HCT116 (cell line): ENCODE results near the gene PGS1. TPM values are rescaled to one million over a fixed set of nuclear protein-coding genes. Genes with fewer than 3 reads are reported as not detected.

Experiments
- ATAC-seq: fragments of 200-7000 bp; cut with Tn5 transposase; 2 replicates; pipeline ENCODE4 v1.9.1; 2020; ENCODE audit warnings: mild to moderate bottlenecking, moderate library complexity
- BruUV-seq: library from RNA; stranded (reverse); fragments of 400-500 nt; replicated peaks from 2 replicates; lab custom pipeline; 2021; lab: Mats Ljungman, UMichigan
- CTCF ChIA-PET: fragments of 300-600 bp; sonication (Branson Sonifier 250); formaldehyde crosslinking; loops from one replicate; lab custom pipeline; 2021; ENCODE audit warnings: antibody characterized with exemption; lab: Charles Lee
- POLR2A ChIA-PET: fragments of 300-600, 350-600 bp; sonication (Branson Sonifier 250); formaldehyde crosslinking; loops from one replicate; lab custom pipeline; 2021; ENCODE audit warnings: antibody characterized with exemption; lab: Charles Lee
- RAD21 ChIA-PET, 2 experiments: fragments of 300-600 bp; sonication (Branson Sonifier 250); formaldehyde crosslinking; loops; one replicate each; lab custom pipeline; 2023; ENCODE audit warnings: low total read pairs in 2 of 2; ENCODE audit not compliant: uncharacterized antibody in 2 of 2, unreplicated experiment in 2 of 2, low non-redundant PET in 1 of 2; lab: Charles Lee
- DNase-seq: peaks from one replicate; pipeline ENCODE4 v3.0.0-alpha.2; 2010; ENCODE audit warnings: low read depth, low spot score
- H2AFZ ChIP-seq: fragments of 200-600 bp; shearing (Covaris generic), sonication (generic); 2 replicates; pipeline ENCODE4 v1.6.1; 2017; ENCODE audit warnings: low read depth, mixed run types, mixed read lengths, antibody characterized with exemption, low read length; ENCODE audit not compliant: poor library complexity, severe bottlenecking
- H3K27ac ChIP-seq: 2 replicates; pipeline ENCODE4 v1.5.1; 2012; ENCODE audit warnings: low read depth, low read length
- H3K27me3 ChIP-seq: fragments of 200-600 bp; sonication (generic); 2 replicates; pipeline ENCODE4 v1.6.1; 2016; ENCODE audit warnings: mixed run types, low read length, mixed read lengths; ENCODE audit not compliant: insufficient read depth
- H3K36me3 ChIP-seq, 2 experiments: fragments of 200-500 bp in 1 of 2; fragments of 200-600 bp in 1 of 2; sonication (Bioruptor generic) in 1 of 2; sonication (generic) in 1 of 2; 2 replicates each; pipeline versions ENCODE4 v1.5.1 to v1.6.1; 2014 to 2016; ENCODE audit warnings: low read length in 2 of 2, inconsistent platforms in 1 of 2, mixed read lengths in 1 of 2, mixed run types in 1 of 2; ENCODE audit not compliant: insufficient read depth in 2 of 2, control insufficient read depth in 1 of 2
- H3K4me1 ChIP-seq, 2 experiments: fragments of 200-600 bp in 1 of 2; sonication (generic) in 1 of 2; 2 replicates each; pipeline versions ENCODE4 v1.5.1 to v1.6.1; 2012 to 2017; ENCODE audit warnings: low read length in 2 of 2, inconsistent platforms in 1 of 2, mild to moderate bottlenecking in 1 of 2, mixed read lengths in 1 of 2, mixed run types in 1 of 2, moderate library complexity in 1 of 2; ENCODE audit not compliant: insufficient read depth in 2 of 2, control insufficient read depth in 1 of 2
- H3K4me2 ChIP-seq: fragments of 200-600 bp; sonication (generic); 2 replicates; pipeline ENCODE4 v1.6.1; 2017; ENCODE audit warnings: mixed run types, low read length, mixed read lengths
- H3K4me3 ChIP-seq, 2 experiments: fragments of 200-600 bp in 1 of 2; sonication (generic) in 1 of 2; replicated peaks in 1 of 2; 2 replicates each; pipeline ENCODE4 v1.5.1; 2011 to 2016; ENCODE audit warnings: low read length in 2 of 2, control low read depth in 1 of 2, low read depth in 1 of 2, mild to moderate bottlenecking in 1 of 2, mixed read lengths in 1 of 2, mixed run types in 1 of 2
- H3K79me2 ChIP-seq: fragments of 200-600 bp; sonication (generic); 2 replicates; pipeline ENCODE4 v1.6.1; 2017; ENCODE audit warnings: mild to moderate bottlenecking, mixed run types, low read length, moderate library complexity, mixed read lengths; ENCODE audit not compliant: insufficient read depth
- H3K9ac ChIP-seq: fragments of 200-600 bp; sonication (generic); 2 replicates; pipeline ENCODE4 v1.6.1; 2016; ENCODE audit warnings: low read length, mixed read lengths
- H3K9me2 ChIP-seq: fragments of 200-600 bp; sonication (generic), shearing (Covaris generic); 2 replicates; pipeline ENCODE4 v1.6.1; 2017; ENCODE audit warnings: mixed run types, mild to moderate bottlenecking, moderate library complexity; ENCODE audit not compliant: insufficient read depth
- H3K9me3 ChIP-seq, 2 experiments: fragments of 200-500 bp in 1 of 2; fragments of 200-600 bp in 1 of 2; sonication (Bioruptor generic) in 1 of 2; sonication (generic) in 1 of 2; 2 replicates each; pipeline ENCODE4 v1.6.1; 2014 to 2017; ENCODE audit warnings: low read length in 2 of 2, mixed read lengths in 2 of 2, inconsistent platforms in 1 of 2, low read depth in 1 of 2, mild to moderate bottlenecking in 1 of 2, mixed run types in 1 of 2, moderate library complexity in 1 of 2; ENCODE audit not compliant: control insufficient read depth in 1 of 2, insufficient read depth in 1 of 2
- H4K20me1 ChIP-seq: fragments of 200-600 bp; sonication (generic), shearing (Covaris generic); 2 replicates; pipeline ENCODE4 v1.6.1; 2017; ENCODE audit warnings: mixed run types, mild to moderate bottlenecking, moderate library complexity; ENCODE audit not compliant: insufficient read depth
- CBX3 ChIP-seq: IDR thresholded peaks from 2 replicates; pipeline ENCODE4 v1.6.1; 2012; ENCODE audit warnings: low read depth
- ELF1 ChIP-seq: IDR thresholded peaks from 2 replicates; pipeline ENCODE4 v1.6.1; 2012; ENCODE audit warnings: low read depth, borderline replicate concordance
- EZH2phosphoT487 ChIP-seq: fragments of 200-600 bp; IDR thresholded peaks from 2 replicates; pipeline ENCODE4 v1.6.1; 2018; ENCODE audit warnings: antibody characterized with exemption, borderline replicate concordance
- SIN3A ChIP-seq: IDR thresholded peaks from 2 replicates; pipeline ENCODE4 v1.6.1; 2012; ENCODE audit warnings: low read depth
- SP1 ChIP-seq: IDR thresholded peaks from 2 replicates; pipeline ENCODE4 v1.6.1; 2012; ENCODE audit warnings: low read depth
- YY1 ChIP-seq: IDR thresholded peaks from 2 replicates; pipeline ENCODE4 v1.6.1; 2011; ENCODE audit warnings: low read length, low read depth, moderate library complexity, mild to moderate bottlenecking; ENCODE audit not compliant: insufficient replicate concordance; ENCODE audit errors: extremely low read depth
- intact Hi-C: fragments of 100-400 bp; cut with micrococcal nuclease; formaldehyde crosslinking; loops from 2 replicates; pipeline ENCODE4 v1.10.0; 2022
- total RNA-seq: library from RNA; stranded (reverse); gene quantifications from one replicate; pipeline ENCODE4 v1.2.1, GENCODE V29; 2021; ENCODE audit not compliant: unreplicated experiment
- TF ChIP-seq, protein P1 (sequence below): IDR thresholded peaks from 2 replicates; pipeline ENCODE4 v1.6.1; 2012

The PGS1 gene
- total RNA-seq, 1 experiment from 2014 or later: 44.4 TPM

DNA sequence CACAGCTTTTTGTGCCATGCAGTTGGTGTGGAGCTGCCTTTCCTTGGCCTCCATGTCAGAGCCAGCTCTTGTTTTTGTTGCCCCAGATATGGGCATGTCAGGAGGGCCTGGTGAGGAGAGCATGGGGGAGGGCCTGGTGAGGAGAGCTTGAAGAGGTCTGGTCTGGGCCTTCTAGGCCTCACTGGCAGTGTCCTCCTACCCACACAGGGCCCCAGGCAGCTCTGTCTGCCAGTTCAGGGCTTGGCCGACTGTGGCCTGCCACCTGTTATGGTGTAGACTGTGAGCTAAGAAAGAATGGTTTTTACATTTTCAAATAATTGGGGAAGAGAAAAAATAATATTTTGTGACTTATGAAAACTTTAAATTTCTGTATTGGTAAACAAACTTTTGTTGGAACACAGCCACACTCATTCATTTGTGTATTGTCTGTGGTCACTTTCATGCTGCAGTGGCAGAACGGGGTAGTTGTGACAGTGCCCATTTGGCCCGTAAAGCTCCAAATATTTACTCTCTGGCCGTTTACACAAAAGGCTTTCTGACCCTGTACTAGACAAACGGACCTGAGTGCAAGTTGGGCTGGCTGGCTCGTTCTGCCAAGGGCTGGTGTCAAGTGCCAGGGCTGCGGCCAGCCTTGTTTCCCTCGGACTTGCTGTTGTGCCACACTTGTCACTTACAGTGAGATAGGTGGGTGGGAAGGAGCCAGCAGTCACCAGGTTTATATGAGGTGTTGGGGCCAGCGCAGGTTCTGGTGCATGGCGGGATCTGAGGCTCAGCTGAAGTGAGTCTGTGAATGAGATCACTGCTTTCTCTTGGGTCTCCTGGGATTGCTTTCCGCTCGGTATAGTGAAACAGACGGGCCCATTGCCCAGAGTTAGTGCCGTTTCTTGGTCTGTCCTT lies 18.2 kb downstream of the PGS1 start (continued):
- no peak for TF ChIP-seq YY1

DNA sequence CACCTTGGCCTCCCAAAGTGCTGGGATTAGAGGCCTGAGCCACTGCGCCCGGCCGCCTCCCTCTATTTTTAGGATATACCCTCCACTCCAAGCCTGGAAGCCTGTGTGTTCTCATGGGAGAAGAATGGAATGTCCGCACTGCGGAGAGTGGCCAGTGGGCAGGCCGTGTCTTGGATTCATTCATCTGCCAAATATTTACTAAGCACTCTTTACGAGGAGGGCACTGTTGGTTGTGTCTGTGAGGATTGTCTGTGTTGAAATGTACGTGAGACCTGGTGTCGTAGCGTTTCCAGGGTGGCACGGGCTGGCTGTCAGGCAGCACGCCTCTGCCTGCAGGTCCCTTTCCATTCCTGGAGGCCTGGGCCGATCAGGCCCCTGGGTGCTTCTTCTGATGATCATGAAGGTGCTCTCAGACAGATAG lies 19.2 kb downstream of the PGS1 start:
- ChIA-PET POLR2A (no interaction called here), CTCF (no interaction called here), RAD21 (no interaction called here)
- Histone ChIP-seq H4K20me1 (peaks cover 3% of the 10 kb centered on the region; the same call in 1 of the 2 replicates), H3K9ac (no peak overlapping the region), H3K4me1 (peaks cover 0 to under 1% of the 10 kb centered on the region in 2 experiments; a peak in 1 of 4 replicates), H3K4me3 (no peak overlapping the region), H3K36me3 (peaks cover 44 to 64% of the 10 kb centered on the region in 2 experiments; a peak in 2 of 4 replicates), H2AFZ (no peak overlapping the region), H3K4me2 (no peak overlapping the region), H3K27me3 (no peaks in the 10 kb centered on the region), H3K79me2 (peaks cover 48% of the 10 kb centered on the region), H3K9me2 (no peaks in the 10 kb centered on the region), H3K27ac (no peak overlapping the region), H3K9me3 (no peaks in the 10 kb centered on the region)
- no peak for TF ChIP-seq CBX3
- TF ChIP-seq, protein P1, sequence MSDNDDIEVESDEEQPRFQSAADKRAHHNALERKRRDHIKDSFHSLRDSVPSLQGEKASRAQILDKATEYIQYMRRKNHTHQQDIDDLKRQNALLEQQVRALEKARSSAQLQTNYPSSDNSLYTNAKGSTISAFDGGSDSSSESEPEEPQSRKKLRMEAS: no peak
- TF ChIP-seq ELF1: no peak
- TF ChIP-seq SP1: no peak
- no peak for TF ChIP-seq SIN3A
- TF ChIP-seq EZH2phosphoT487: no peak
- DNase-seq (no peak), ATAC-seq (no peak)
- intact Hi-C loops: no loop called here
- no TSS peak for BruUV-seq
